ENCODE measurements around the gene PIEZO1. TPM values are rescaled to one million over a fixed set of nuclear protein-coding genes. Genes with fewer than 3 reads are reported as not detected.

The PIEZO1 gene
- total and polyA plus RNA-seq, 11 donors, result 14.2 to 59.7 (median 31.2) TPM

GRCh38 chr16:88752386-88753002, 32.5 kb downstream of the PIEZO1 start:
- Histone ChIP-seq H3K4me3 (no peak overlapping the region), H3K4me1 (peaks cover 0 to 5% (median 0%) of the 10 kb centered on the region in 12 donors), H3K36me3 (peaks cover 0 to 11% (median 0%) of the 10 kb centered on the region in 9 donors), H3K27me3 (no peaks in the 10 kb centered on the region), H3K27ac (no peak overlapping the region), H3K9me3 (no peaks in the 10 kb centered on the region)
- intact Hi-C loops (cut with DNase I), result no loop called here
- DNase-seq, result no peak
- WGBS, 4 donors, result 85 to 93% (median 91%) methylated on average over 16 of the region's 16 CpGs
- no peak for ATAC-seq
- TF ChIP-seq CTCF (IDR thresholded peaks at IDR 0.05), result no peak
- no peak for TF ChIP-seq POLR2A (IDR thresholded peaks at IDR 0.05)

DNA sequence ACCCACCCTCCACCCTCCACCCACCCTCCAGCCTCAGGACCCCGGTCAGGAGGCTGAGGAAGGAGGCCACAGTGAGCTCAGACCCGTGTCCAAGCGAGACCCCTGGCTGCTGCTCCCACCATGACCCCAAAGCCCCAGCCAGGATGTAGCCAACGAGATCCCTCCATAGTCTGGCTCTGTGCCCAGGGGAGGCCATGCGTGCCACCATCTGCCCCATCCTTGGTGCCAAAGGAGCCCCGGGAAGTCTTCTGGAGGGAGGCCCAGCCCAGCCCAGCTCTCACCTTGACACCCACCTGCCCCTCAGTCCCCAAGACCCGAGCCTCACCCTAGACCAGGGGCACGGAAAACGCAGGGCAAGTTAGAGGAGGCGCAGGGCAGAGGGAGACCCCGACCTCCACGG, 34.2 kb downstream of the PIEZO1 start:
- H3K4me3 ChIP-seq, result no peak overlapping the region
- H3K36me3 ChIP-seq, result peaks cover 0 to 11% (median 0%) of the 10 kb centered on the region in 9 donors
- no peaks in the 10 kb centered on the region for H3K9me3 ChIP-seq
- no peak overlapping the region for H3K27ac ChIP-seq
- no peak for TF ChIP-seq CTCF (IDR thresholded peaks at IDR 0.05)
- TF ChIP-seq POLR2A (IDR thresholded peaks at IDR 0.05), result no peak
- ATAC-seq (no peak), DNase-seq (no peak)
- no peaks in the 10 kb centered on the region for H3K27me3 ChIP-seq
- intact Hi-C loops (cut with DNase I), result no loop called here
- 83 to 91% (median 85%) methylated on average over 7 to 12 of the region's 12 CpGs for WGBS, 4 donors
- H3K4me1 ChIP-seq, result peaks cover 0 to 19% (median 12%) of the 10 kb centered on the region in 12 donors

DNA sequence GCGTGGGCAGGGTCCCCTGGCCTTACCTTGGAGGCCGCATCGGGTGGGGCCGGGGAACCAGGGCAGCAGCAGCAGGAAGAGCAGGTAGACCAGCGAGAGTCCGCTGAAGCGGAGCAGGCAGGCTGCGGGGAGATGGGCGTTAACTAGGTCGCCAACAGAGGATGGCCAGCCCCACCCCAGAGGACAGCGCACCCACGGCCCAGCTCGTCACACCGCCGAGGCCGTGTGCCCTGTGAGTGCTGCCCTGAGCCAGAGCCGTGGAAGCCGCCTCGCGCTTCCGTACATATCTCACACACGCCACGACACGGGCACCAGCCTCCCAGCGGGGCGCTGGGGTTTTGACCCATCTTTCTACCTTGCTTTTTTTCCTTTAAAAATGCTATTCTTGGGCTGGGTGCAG, 35.7 kb downstream of the PIEZO1 start:
- Histone ChIP-seq H3K4me1 (peaks cover 0 to 33% (median 21%) of the 10 kb centered on the region in 12 donors), H3K27me3 (no peaks in the 10 kb centered on the region), H3K9me3 (no peaks in the 10 kb centered on the region), H3K27ac (no peak overlapping the region), H3K36me3 (peaks cover 0 to 11% (median 0%) of the 10 kb centered on the region in 9 donors), H3K4me3 (no peak overlapping the region)
- DNase-seq, result no peak
- no peak for ATAC-seq
- intact Hi-C loops (cut with DNase I), result loop anchor here in 2 of 10 donors (10.0 kb wide), 2 partner anchors 115 to 465 kb away; partner anchors contain the start of genes PABPN1L (in 1 of the 2) and ZNF778 (in 1 of the 2)
- 95 to 97% (median 96%) methylated on average over 22 to 26 of the region's 26 CpGs for WGBS, 4 donors
- no peak for TF ChIP-seq CTCF (IDR thresholded peaks at IDR 0.05)
- TF ChIP-seq POLR2A (IDR thresholded peaks at IDR 0.05), result no peak

- ATAC-seq (no peak), DNase-seq (no peak)
- H3K27me3 ChIP-seq, result no peaks in the 10 kb centered on the region
- WGBS, 4 donors, result 80 to 91% (median 84%) methylated on average over 9 to 12 of the region's 12 CpGs
- H3K9me3 ChIP-seq, result no peaks in the 10 kb centered on the region
- H3K27ac ChIP-seq, result peak overlapping the region in 1 of 12 donors; percentile 84
- H3K4me1 ChIP-seq, result peaks cover 0 to 43% (median 27%) of the 10 kb centered on the region in 12 donors
- intact Hi-C loops (cut with DNase I), result loop anchor here in 2 of 10 donors (10.0 kb wide), 2 partner anchors 116 to 466 kb away; partner anchors contain the start of genes PABPN1L (in 1 of the 2) and ZNF778 (in 1 of the 2)
- no peak for TF ChIP-seq POLR2A (IDR thresholded peaks at IDR 0.05)
- TF ChIP-seq CTCF (IDR thresholded peaks at IDR 0.05), result no peak
- peaks cover 0 to 11% (median 0%) of the 10 kb centered on the region in 9 donors for H3K36me3 ChIP-seq
- no peak overlapping the region for H3K4me3 ChIP-seq
These were observed 36.7 kb downstream of the PIEZO1 start for GRCh38 chr16:88748364-88748763.

Measured in heart left ventricle (tissue), 16 donors.